SKM-1 treated with dmso at 0.1 percent for 144 hours (cell line): ENCODE data around the gene PDE8A.
A peak's percentile ranks its signal among the peaks of the same experiment; 100 is the strongest.

Source experiments
- DNase-seq: peaks from one replicate; lab custom pipeline; 2025; ENCODE audit not compliant: unreplicated experiment; lab: John Stamatoyannopoulos, UW

Gene PDE8A, protein sequence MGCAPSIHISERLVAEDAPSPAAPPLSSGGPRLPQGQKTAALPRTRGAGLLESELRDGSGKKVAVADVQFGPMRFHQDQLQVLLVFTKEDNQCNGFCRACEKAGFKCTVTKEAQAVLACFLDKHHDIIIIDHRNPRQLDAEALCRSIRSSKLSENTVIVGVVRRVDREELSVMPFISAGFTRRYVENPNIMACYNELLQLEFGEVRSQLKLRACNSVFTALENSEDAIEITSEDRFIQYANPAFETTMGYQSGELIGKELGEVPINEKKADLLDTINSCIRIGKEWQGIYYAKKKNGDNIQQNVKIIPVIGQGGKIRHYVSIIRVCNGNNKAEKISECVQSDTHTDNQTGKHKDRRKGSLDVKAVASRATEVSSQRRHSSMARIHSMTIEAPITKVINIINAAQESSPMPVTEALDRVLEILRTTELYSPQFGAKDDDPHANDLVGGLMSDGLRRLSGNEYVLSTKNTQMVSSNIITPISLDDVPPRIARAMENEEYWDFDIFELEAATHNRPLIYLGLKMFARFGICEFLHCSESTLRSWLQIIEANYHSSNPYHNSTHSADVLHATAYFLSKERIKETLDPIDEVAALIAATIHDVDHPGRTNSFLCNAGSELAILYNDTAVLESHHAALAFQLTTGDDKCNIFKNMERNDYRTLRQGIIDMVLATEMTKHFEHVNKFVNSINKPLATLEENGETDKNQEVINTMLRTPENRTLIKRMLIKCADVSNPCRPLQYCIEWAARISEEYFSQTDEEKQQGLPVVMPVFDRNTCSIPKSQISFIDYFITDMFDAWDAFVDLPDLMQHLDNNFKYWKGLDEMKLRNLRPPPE

GRCh38 chr15:84981711-84982300 is at the start of gene PDE8A:
Gene PDE8A, plus strand, starts transcription at chr15:84981856. Its CDS starts 307 bp downstream, at chr15:84982163.
- DNase-seq, result peak; percentile 33

DNA sequence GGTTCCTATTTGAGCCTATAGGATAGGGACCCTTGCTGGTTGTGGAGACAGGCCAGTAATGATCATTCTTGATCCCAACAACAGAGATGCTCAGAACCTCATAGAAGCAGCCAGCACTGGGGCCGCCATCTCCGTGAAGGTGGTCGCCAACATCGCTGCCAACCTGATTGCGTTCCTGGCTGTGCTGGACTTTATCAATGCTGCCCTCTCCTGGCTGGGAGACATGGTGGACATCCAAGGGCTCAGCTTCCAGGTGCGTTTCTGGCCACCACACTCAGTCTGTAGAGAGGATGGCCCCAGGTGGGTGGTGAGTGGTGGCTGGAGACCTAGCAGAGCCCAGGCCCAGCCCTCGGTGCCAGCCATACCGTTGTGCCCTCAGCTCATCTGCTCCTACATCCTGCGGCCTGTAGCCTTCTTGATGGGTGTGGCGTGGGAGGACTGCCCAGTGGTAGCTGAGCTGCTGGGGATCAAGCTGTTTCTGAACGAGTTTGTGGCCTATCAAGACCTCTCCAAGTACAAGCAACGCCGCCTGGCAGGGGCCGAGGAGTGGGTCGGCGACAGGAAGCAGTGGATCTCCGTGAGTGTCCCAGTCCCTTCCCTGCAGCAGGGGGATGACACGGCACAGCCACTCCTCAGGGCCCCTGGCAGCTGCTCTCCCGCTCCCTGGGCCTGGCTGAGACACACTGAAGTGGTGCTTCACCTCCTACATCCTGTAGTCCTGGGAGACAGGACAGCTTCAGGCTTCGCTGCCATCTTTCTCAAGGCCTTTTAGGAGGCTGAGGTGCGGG is 46.5 kb upstream of the PDE8A start:
- no peak for DNase-seq

- no peak for DNase-seq
These were observed 44.5 kb upstream of the PDE8A start for GRCh38 chr15:84937144-84937543.

DNA sequence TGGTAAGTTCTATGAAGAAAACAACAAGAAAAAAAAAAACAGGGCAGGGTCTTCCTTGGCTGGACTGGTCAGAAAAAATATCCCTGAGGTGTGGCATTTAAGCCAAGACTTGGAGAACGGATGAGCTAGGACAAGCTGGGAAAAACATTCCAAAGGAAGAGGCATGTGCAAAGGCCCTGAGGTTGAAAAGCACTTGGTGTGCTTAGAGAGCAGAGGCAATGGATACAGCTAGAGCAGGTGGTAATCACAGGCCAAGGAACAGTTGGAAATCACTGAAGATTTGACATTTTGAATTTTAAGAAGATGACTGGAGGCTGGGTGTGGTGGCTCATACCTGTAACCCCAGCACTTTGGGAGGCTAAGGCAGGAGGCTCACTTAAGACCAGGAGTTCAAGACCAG is 42.9 kb upstream of the PDE8A start:
- no peak for DNase-seq

- no peak for DNase-seq
These were observed 41.3 kb upstream of the PDE8A start for GRCh38 chr15:84940399-84940798.

DNA sequence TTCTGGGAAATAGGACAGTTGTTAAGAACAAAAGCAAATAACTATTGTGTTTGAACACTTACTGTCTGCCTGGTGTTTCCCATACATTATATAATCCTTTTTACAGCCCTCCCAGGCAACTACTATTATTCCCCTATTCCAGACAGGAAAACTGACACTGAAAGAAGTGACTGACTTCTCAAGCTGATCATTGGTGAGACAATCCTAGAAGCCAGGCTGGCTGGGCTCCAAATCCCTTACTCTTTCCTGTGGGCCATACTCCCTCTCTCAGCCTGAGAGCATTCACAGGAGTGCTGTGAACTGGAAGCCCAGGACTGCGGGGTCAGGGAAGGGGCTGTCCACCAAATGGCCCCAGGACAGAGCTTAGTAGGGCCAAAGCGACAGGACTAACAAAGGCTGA is 39.2 kb upstream of the PDE8A start:
- DNase-seq, result no peak

DNA sequence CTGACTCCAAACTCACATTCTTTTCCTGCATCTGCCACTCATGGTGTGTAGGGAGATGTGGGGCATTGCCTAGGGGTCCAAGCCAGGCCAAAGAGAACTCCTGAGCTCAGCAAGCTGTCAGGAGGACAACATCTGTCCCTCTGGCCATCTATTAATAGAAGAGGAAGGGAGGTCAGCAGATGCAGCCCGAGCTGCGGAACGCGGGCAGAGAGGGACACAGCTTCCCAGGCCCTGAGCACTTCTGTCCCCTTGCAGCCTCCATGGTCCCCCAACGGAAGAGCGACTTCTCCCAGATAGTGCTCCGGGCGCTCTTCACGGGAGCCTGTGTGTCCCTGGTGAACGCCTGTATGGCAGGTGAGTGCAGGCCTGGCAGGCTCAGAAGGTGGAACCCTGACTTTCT is 37.3 kb upstream of the PDE8A start:
- no peak for DNase-seq

DNA sequence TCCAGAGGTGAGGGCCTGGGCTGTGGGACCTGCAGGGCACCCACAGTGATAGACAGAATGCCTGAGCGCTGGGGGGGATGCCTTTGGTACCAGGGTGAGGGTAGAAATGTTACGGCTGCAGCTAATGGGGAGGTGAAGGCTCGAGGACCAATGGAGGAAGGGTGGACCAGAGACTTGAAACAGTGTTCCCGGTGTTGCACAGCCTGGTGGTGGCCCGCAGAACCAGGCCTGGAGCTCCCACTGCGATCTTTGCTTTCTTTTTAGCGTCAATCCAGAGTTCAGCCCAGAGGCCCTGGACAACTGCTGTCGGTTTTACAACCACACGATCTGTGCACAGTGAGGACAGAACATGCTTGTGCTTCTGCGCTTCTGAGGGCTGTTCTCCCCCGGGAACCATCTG is 36.8 kb upstream of the PDE8A start:
- no peak for DNase-seq

GRCh38 chr15:84946772-84947489 is 34.7 kb upstream of the PDE8A start:
- DNase-seq, result no peak

- no peak for DNase-seq
These were observed 33.5 kb upstream of the PDE8A start for GRCh38 chr15:84947947-84948830.

DNA sequence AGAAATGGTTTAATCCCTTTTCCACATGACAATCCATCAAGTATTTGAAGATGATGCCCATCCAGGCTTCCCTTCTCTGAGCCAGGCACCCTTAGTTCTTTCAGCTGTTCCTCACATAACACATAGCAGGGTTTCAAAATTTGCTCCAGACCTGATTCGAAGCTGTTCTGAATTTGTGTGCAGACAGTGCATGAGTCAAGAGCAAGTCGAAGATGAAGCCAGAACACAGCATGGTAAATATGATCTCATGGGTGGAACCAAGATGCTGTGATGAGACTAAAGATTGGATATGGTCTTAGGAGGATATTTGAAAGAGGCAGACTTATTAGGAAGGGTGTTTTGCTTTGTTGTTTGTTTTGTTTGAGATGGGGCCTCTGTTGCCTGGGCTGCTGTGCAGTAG is 32.6 kb upstream of the PDE8A start:
- DNase-seq, result no peak

DNA sequence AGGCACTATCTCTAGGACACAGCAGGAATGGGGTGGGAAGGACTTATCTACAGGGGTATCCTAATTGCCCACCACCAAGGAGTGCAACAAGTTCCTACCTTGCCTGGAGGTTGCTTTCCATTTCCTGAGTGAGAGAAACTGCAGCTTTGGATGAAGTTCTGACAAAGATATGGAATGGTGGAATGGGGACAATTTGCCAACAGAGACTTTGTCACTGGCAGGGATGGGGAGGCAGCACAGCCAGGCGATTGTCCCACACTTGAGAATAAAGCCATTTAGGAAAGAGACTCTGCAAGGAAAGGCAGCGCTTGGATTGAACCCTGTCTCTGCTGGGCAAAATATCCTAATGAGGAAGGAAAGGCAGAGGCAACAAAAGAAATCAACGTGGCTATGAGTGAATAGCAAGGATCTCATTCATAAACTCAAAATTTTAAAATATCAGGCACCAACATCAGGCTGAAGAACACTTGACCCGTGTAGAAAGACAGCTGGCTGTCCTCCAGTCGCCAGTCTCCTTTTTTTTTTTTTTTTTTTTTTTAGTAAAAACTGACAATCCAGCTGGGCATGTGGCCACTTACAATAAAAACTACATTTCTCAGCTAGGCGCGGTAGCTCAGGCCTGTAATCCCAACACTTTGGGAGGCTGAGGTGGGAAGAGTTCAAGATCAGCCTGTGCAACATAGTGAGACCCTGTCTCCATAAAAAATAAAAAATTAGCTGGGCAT is 31.6 kb upstream of the PDE8A start:
- DNase-seq, result no peak

GRCh38 chr15:84950570-84951111 is 31.0 kb upstream of the PDE8A start:
- no peak for DNase-seq

- no peak for DNase-seq
These were observed 29.9 kb upstream of the PDE8A start for GRCh38 chr15:84951736-84952135.

DNA sequence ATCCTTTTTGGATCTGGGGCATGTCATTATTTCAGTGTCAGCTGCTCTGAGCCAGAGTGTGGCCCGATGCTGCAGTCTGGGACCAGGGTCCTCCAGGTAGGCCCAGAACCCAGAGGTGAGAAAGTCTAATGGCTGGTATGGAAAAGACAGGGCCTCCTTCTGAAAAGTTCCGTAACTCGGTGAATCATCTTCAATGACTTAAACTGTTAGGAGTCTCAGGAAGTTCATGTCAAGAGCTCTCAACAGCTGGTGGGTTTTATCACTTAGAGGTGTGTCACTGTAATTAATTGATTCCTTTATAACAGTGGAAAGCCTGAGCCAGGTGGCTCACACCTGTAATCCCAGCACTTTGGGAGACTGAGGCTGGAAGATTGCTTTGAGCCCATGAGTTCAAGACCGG is 28.5 kb upstream of the PDE8A start:
- DNase-seq, result no peak

GRCh38 chr15:84953726-84954125 is 27.9 kb upstream of the PDE8A start:
- DNase-seq, result no peak

- peak; percentile 53 for DNase-seq
These were observed 26.4 kb upstream of the PDE8A start for GRCh38 chr15:84955089-84955848.

GRCh38 chr15:84956199-84956598 is 25.5 kb upstream of the PDE8A start:
- DNase-seq, result no peak
